HG03558 (cell line): Measurements from ENCODE around the gene LMF2.
"Not testable (repeated sequence)": the region's sequence is repeated elsewhere in the genome, so short reads cannot be mapped to it uniquely, and the experiment has no call there.

Experiments used
- ATAC-seq: cut with Tn5 transposase; IDR thresholded peaks from one replicate; pipeline ENCODE4 v1.9.1; 2021; ENCODE audit warnings: moderate number of reproducible peaks; ENCODE audit not compliant: unreplicated experiment; ENCODE audit errors: extremely low read depth

Gene LMF2

GRCh38 chr22:50523806-50524675 lies 16.5 kb upstream of the LMF2 start:
- no peak for ATAC-seq

- no peak for ATAC-seq
Observed at GRCh38 chr22:50523458-50523805, 15.9 kb upstream of the LMF2 start.

GRCh38 chr22:50522806-50523438 lies 15.4 kb upstream of the LMF2 start:
- ATAC-seq, result no peak

GRCh38 chr22:50522208-50522805 lies 14.8 kb upstream of the LMF2 start:
- ATAC-seq, result no peak

GRCh38 chr22:50521710-50522109 lies 14.2 kb upstream of the LMF2 start:
- no peak for ATAC-seq

- no peak for ATAC-seq
Observed at GRCh38 chr22:50520826-50521453, 13.4 kb upstream of the LMF2 start.

GRCh38 chr22:50520184-50520583 lies 12.7 kb upstream of the LMF2 start:
- ATAC-seq, result not testable (repeated sequence)

- no peak for ATAC-seq
Observed at GRCh38 chr22:50519151-50519550, 11.6 kb upstream of the LMF2 start.

- no peak for ATAC-seq
Observed at GRCh38 chr22:50518606-50519005, 11.1 kb upstream of the LMF2 start.

- ATAC-seq, result no peak
Observed at GRCh38 chr22:50517495-50518260, 10.2 kb upstream of the LMF2 start.

GRCh38 chr22:50516891-50517290 lies 9.4 kb upstream of the LMF2 start:
- no peak for ATAC-seq

- ATAC-seq, result no peak
Observed at GRCh38 chr22:50516068-50516467, 8.6 kb upstream of the LMF2 start.

- ATAC-seq, result no peak
Observed at GRCh38 chr22:50513175-50513574, 5.7 kb upstream of the LMF2 start.

- no peak for ATAC-seq
Observed at GRCh38 chr22:50508897-50509296, 1.4 kb upstream of the LMF2 start.

- ATAC-seq, result peak; percentile 38
Observed at GRCh38 chr22:50507991-50508884, 736 bp upstream of the LMF2 start, which contains the start of gene NCAPH2. NCAPH2 (plus strand) TSS chr22:50508224; CDS start chr22:50508338, 114 bp downstream.

GRCh38 chr22:50506611-50507420 lies 686 bp downstream of the LMF2 start:
- no peak for ATAC-seq

- ATAC-seq, result no peak
Observed at GRCh38 chr22:50505776-50506610, 1.5 kb downstream of the LMF2 start.
